HepG2 (cell line): ENCODE results near the gene RAD51. TPM values are rescaled to one million over a fixed set of nuclear protein-coding genes. Genes with fewer than 3 reads are reported as not detected.

ENCODE experiments used
- ATF7-NPFF ChIP-seq: sonication (generic); formaldehyde crosslinking; IDR thresholded peaks from 2 replicates; pipeline ENCODE4 v1.8.1; 2023; ENCODE audit warnings: mild to moderate bottlenecking, low read depth, missing genetic modification reagents, moderate library complexity
- ELF3 ChIP-seq: IDR thresholded peaks from 2 replicates; pipeline ENCODE4 v1.6.1; 2016; ENCODE audit warnings: missing genetic modification reagents, missing compliant biosample characterization
- HOXA9 ChIP-seq: sonication (generic); formaldehyde crosslinking; IDR thresholded peaks from 2 replicates; pipeline ENCODE4 v1.8.1; 2022; ENCODE audit warnings: missing genetic modification reagents, mild to moderate bottlenecking, moderate library complexity, borderline replicate concordance
- KLF15 ChIP-seq: sonication (generic); formaldehyde crosslinking; IDR thresholded peaks from 2 replicates; pipeline ENCODE4 v1.8.1; 2023; ENCODE audit warnings: borderline replicate concordance, mild to moderate bottlenecking, inconsistent platforms, missing genetic modification reagents, mixed read lengths
- MAFF ChIP-seq: IDR thresholded peaks from 2 replicates; pipeline ENCODE4 v1.6.1; 2011; ENCODE audit warnings: low read depth, low read length, improper control_type of control experiment
- MATR3 ChIP-seq: sonication (generic); formaldehyde crosslinking; IDR thresholded peaks from 2 replicates; pipeline ENCODE4 v1.4.0; 2020; ENCODE audit warnings: missing genetic modification reagents
- NR2F2 ChIP-seq: IDR thresholded peaks from 2 replicates; pipeline ENCODE4 v1.6.1; 2012; ENCODE audit warnings: low read depth, inconsistent platforms, borderline replicate concordance
- POLR2AphosphoS2 ChIP-seq: IDR thresholded peaks from 2 replicates; pipeline ENCODE4 v1.6.1; 2011; ENCODE audit warnings: low read depth, low read length, improper control_type of control experiment
- SPEN ChIP-seq: sonication (generic); formaldehyde crosslinking; IDR thresholded peaks from 2 replicates; pipeline ENCODE4 v1.5.1; 2020; ENCODE audit warnings: low read depth, mild to moderate bottlenecking, missing genetic modification reagents
- TEAD2 ChIP-seq: sonication (generic); formaldehyde crosslinking; IDR thresholded peaks from 2 replicates; pipeline ENCODE4 v1.9.0; 2021; ENCODE audit warnings: missing genetic modification reagents
- ZNF713 ChIP-seq: sonication (generic); formaldehyde crosslinking; IDR thresholded peaks from 2 replicates; pipeline ENCODE4 v1.4.0; 2020; ENCODE audit warnings: mild to moderate bottlenecking, missing genetic modification reagents
- ZNF749 ChIP-seq: sonication (generic); formaldehyde crosslinking; IDR thresholded peaks from 2 replicates; pipeline ENCODE4 v1.8.0; 2022; ENCODE audit warnings: mild to moderate bottlenecking, missing genetic modification reagents, moderate library complexity, borderline replicate concordance
- ZNF768 ChIP-seq: sonication (generic); formaldehyde crosslinking; IDR thresholded peaks from 2 replicates; pipeline ENCODE4 v1.4.0; 2020; ENCODE audit warnings: missing genetic modification reagents
- ZNF782 ChIP-seq: sonication (generic); formaldehyde crosslinking; IDR thresholded peaks from 2 replicates; pipeline ENCODE4 v1.4.0; 2020; ENCODE audit warnings: missing genetic modification reagents, mild to moderate bottlenecking, borderline replicate concordance
- ZNF790 ChIP-seq: sonication (generic); formaldehyde crosslinking; IDR thresholded peaks from 2 replicates; pipeline ENCODE4 v1.8.0; 2022; ENCODE audit warnings: missing genetic modification reagents, mild to moderate bottlenecking, borderline replicate concordance
- polyA plus RNA-seq, 8 experiments: library from polyadenylated mRNA; depleted of rRNA in 3 of 8; stranded (reverse) in 7 of 8; unstranded in 1 of 8; fragments of >200 nt; fragmentation: Illumina TruSeq in 4 of 8; extraction: Trizol in 4 of 8; gene quantifications; 2 replicates each; pipeline versions ENCODE4 v1.2.1 to v1.2.3, GENCODE V29; 2011 to 2016; ENCODE audit warnings: low read depth in 4 of 8, missing spikeins in 1 of 8, mixed read lengths in 1 of 8; ENCODE audit not compliant: insufficient read depth in 1 of 8
- total RNA-seq, 5 experiments: library from RNA; depleted of rRNA; stranded (reverse); fragments of >200 nt; fragmentation: Illumina TruSeq; extraction: Trizol; gene quantifications; 2 replicates each; pipeline ENCODE4 v1.2.3, GENCODE V29; 2016; ENCODE audit warnings: low read depth in 1 of 5
- TF ChIP-seq, protein P1 (sequence below): sonication (generic); formaldehyde crosslinking; IDR thresholded peaks from 2 replicates; pipeline ENCODE4 v1.5.0; 2020; ENCODE audit warnings: mild to moderate bottlenecking, missing genetic modification reagents, borderline replicate concordance
- TF ChIP-seq, protein P2 (sequence below): sonication (generic); formaldehyde crosslinking; IDR thresholded peaks from 2 replicates; pipeline ENCODE4 v1.5.0; 2020; ENCODE audit warnings: mild to moderate bottlenecking, missing genetic modification reagents
- TF ChIP-seq, protein P3 (sequence below): sonication (generic); formaldehyde crosslinking; IDR thresholded peaks from 2 replicates; pipeline ENCODE4 v1.4.0; 2020; ENCODE audit warnings: mild to moderate bottlenecking, missing genetic modification reagents
- TF ChIP-seq, protein P4 (sequence below): sonication (generic); formaldehyde crosslinking; IDR thresholded peaks from 2 replicates; pipeline ENCODE4 v1.4.0; 2020; ENCODE audit warnings: mild to moderate bottlenecking, missing genetic modification reagents, borderline replicate concordance

RAD51 gene
- total and polyA plus RNA-seq, 2 of the 13 experiments (the other 11 are each of a cell fraction or from before 2014, with no cell fraction given), result 8.5 to 12.8 TPM

DNA sequence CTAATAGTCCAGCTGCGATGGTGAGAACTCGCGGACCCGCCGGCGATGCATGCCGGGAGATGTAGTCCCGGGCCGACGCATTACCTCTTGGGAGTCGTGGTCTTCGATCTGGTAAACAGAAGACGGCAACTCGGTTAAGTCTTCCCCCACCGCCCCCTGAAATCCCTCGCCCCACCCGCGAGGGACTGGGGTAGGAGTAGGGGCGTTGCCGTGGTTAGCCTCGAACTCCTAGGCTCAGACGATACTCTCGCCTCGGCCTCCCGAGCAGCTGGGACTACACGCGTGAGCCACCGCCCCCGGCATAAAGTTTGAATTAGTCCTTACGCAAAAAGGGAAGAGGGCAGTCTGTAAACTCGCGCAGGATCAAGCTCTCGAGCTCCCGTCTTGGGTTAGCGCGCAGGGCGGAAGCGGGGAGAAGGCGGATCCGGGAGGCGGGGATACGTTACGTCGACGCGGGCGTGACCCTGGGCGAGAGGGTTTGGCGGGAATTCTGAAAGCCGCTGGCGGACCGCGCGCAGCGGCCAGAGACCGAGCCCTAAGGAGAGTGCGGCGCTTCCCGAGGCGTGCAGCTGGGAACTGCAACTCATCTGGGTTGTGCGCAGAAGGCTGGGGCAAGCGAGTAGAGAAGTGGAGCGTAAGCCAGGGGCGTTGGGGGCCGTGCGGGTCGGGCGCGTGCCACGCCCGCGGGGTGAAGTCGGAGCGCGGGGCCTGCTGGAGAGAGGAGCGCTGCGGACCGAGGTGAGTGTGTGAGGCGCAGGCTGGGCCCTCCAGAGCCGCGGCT lies at the start of gene RAD51 (continued):
- TF ChIP-seq, protein P1, sequence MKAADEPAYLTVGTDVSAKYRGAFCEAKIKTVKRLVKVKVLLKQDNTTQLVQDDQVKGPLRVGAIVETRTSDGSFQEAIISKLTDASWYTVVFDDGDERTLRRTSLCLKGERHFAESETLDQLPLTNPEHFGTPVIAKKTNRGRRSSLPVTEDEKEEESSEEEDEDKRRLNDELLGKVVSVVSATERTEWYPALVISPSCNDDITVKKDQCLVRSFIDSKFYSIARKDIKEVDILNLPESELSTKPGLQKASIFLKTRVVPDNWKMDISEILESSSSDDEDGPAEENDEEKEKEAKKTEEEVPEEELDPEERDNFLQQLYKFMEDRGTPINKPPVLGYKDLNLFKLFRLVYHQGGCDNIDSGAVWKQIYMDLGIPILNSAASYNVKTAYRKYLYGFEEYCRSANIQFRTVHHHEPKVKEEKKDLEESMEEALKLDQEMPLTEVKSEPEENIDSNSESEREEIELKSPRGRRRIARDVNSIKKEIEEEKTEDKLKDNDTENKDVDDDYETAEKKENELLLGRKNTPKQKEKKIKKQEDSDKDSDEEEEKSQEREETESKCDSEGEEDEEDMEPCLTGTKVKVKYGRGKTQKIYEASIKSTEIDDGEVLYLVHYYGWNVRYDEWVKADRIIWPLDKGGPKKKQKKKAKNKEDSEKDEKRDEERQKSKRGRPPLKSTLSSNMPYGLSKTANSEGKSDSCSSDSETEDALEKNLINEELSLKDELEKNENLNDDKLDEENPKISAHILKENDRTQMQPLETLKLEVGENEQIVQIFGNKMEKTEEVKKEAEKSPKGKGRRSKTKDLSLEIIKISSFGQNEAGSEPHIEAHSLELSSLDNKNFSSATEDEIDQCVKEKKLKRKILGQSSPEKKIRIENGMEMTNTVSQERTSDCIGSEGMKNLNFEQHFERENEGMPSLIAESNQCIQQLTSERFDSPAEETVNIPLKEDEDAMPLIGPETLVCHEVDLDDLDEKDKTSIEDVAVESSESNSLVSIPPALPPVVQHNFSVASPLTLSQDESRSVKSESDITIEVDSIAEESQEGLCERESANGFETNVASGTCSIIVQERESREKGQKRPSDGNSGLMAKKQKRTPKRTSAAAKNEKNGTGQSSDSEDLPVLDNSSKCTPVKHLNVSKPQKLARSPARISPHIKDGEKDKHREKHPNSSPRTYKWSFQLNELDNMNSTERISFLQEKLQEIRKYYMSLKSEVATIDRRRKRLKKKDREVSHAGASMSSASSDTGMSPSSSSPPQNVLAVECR (CRISPR knock-in tag), result peak; percentile 100
- TF ChIP-seq MATR3 (CRISPR knock-in tag) (no peak), KLF15 (CRISPR knock-in tag) (no peak), MAFF (no peak), ZNF782 (CRISPR knock-in tag) (no peak), ZNF749 (CRISPR knock-in tag) (no peak; the same call in 1 of the 2 replicates), ZNF768 (CRISPR knock-in tag) (peak; percentile 62), TEAD2 (no peak), ATF7-NPFF (CRISPR knock-in tag) (peak; percentile 96), NR2F2 (no peak), ZNF713 (CRISPR knock-in tag) (no peak), SPEN (CRISPR knock-in tag) (peak; percentile 61; the same call in 1 of the 2 replicates), POLR2AphosphoS2 (no peak), ZNF790 (0 out of 2 replicates have a peak, but pooled peaks have one; percentile 13), ELF3 (CRISPR knock-in tag) (peak; percentile 48; the same call in 1 of the 2 replicates), HOXA9 (CRISPR knock-in tag) (no peak; the same call in 1 of the 2 replicates)
- TF ChIP-seq, protein P2, sequence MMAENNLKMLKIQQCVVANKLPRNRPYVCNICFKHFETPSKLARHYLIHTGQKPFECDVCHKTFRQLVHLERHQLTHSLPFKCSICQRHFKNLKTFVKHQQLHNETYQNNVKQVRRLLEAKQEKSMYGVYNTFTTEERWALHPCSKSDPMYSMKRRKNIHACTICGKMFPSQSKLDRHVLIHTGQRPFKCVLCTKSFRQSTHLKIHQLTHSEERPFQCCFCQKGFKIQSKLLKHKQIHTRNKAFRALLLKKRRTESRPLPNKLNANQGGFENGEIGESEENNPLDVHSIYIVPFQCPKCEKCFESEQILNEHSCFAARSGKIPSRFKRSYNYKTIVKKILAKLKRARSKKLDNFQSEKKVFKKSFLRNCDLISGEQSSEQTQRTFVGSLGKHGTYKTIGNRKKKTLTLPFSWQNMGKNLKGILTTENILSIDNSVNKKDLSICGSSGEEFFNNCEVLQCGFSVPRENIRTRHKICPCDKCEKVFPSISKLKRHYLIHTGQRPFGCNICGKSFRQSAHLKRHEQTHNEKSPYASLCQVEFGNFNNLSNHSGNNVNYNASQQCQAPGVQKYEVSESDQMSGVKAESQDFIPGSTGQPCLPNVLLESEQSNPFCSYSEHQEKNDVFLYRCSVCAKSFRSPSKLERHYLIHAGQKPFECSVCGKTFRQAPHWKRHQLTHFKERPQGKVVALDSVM (CRISPR knock-in tag), result peak; percentile 86
- TF ChIP-seq, protein P3, sequence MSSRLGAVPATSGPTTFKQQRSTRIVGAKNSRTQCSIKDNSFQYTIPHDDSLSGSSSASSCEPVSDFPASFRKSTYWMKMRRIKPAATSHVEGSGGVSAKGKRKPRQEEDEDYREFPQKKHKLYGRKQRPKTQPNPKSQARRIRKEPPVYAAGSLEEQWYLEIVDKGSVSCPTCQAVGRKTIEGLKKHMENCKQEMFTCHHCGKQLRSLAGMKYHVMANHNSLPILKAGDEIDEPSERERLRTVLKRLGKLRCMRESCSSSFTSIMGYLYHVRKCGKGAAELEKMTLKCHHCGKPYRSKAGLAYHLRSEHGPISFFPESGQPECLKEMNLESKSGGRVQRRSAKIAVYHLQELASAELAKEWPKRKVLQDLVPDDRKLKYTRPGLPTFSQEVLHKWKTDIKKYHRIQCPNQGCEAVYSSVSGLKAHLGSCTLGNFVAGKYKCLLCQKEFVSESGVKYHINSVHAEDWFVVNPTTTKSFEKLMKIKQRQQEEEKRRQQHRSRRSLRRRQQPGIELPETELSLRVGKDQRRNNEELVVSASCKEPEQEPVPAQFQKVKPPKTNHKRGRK (CRISPR knock-in tag), result no peak
- TF ChIP-seq, protein P4, sequence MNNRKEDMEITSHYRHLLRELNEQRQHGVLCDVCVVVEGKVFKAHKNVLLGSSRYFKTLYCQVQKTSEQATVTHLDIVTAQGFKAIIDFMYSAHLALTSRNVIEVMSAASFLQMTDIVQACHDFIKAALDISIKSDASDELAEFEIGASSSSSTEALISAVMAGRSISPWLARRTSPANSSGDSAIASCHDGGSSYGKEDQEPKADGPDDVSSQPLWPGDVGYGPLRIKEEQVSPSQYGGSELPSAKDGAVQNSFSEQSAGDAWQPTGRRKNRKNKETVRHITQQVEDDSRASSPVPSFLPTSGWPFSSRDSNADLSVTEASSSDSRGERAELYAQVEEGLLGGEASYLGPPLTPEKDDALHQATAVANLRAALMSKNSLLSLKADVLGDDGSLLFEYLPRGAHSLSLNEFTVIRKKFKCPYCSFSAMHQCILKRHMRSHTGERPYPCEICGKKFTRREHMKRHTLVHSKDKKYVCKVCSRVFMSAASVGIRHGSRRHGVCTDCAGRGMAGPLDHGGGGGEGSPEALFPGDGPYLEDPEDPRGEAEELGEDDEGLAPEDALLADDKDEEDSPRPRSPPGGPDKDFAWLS (CRISPR knock-in tag), result no peak
